H9 (cell line): ENCODE results near the gene NDUFC2. TPM values are rescaled to one million over a fixed set of nuclear protein-coding genes. Genes with fewer than 3 reads are reported as not detected.
A peak's percentile ranks its signal among the peaks of the same experiment; 100 is the strongest.

Experiments
- DNase-seq: peaks from one replicate; pipeline ENCODE4 v3.0.0-alpha.2; 2017
- H2AFZ ChIP-seq: one replicate; pipeline ENCODE4 v1.6.1; 2013; ENCODE audit warnings: mild to moderate bottlenecking, low read length, control low read depth, moderate library complexity
- H2AK5ac ChIP-seq: 2 replicates; pipeline ENCODE4 v1.6.1; 2013; ENCODE audit warnings: low read length, control low read depth, mixed read lengths; ENCODE audit not compliant: insufficient read length
- H2BK120ac ChIP-seq: one replicate; pipeline ENCODE4 v1.6.1; 2013; ENCODE audit warnings: low read depth, mild to moderate bottlenecking, low read length, control low read depth, inconsistent platforms; ENCODE audit not compliant: poor library complexity, severe bottlenecking
- H2BK12ac ChIP-seq: 2 replicates; pipeline ENCODE4 v1.6.1; 2013; ENCODE audit warnings: low read length, control low read depth, mixed read lengths, low read depth; ENCODE audit not compliant: insufficient read length
- H2BK15ac ChIP-seq: 2 replicates; pipeline ENCODE4 v1.6.1; 2013; ENCODE audit warnings: low read depth, low read length, control low read depth
- H2BK20ac ChIP-seq: one replicate; pipeline ENCODE4 v1.6.1; 2013; ENCODE audit warnings: low read depth, mild to moderate bottlenecking, low read length, control low read depth, inconsistent platforms; ENCODE audit not compliant: poor library complexity, severe bottlenecking
- H2BK5ac ChIP-seq: 2 replicates; pipeline ENCODE4 v1.6.1; 2013; ENCODE audit warnings: low read length, control low read depth, mixed read lengths; ENCODE audit not compliant: insufficient read length
- H3K14ac ChIP-seq: 2 replicates; pipeline ENCODE4 v1.6.1; 2013; ENCODE audit warnings: low read length, control low read depth; ENCODE audit not compliant: insufficient read depth
- H3K18ac ChIP-seq: 2 replicates; pipeline ENCODE4 v1.6.1; 2013; ENCODE audit warnings: low read depth, mild to moderate bottlenecking, mixed read lengths, low read length, control low read depth; ENCODE audit not compliant: insufficient read length
- H3K23ac ChIP-seq: 2 replicates; pipeline ENCODE4 v1.6.1; 2013; ENCODE audit warnings: low read length, control low read depth, mixed read lengths, low read depth; ENCODE audit not compliant: insufficient read length
- H3K23me2 ChIP-seq: 2 replicates; pipeline ENCODE4 v1.6.1; 2013; ENCODE audit warnings: low read depth, mild to moderate bottlenecking, mixed read lengths, low read length, control low read depth; ENCODE audit not compliant: insufficient read length, poor library complexity, severe bottlenecking
- H3K27ac ChIP-seq: 2 replicates; pipeline ENCODE4 v1.5.1; 2013; ENCODE audit warnings: low read length, control low read depth, mixed read lengths, low read depth; ENCODE audit not compliant: insufficient read length
- H3K27me3 ChIP-seq: 2 replicates; pipeline ENCODE4 v1.6.1; 2013; ENCODE audit warnings: low read length, control low read depth, inconsistent platforms; ENCODE audit not compliant: insufficient read depth
- H3K4ac ChIP-seq: 2 replicates; pipeline ENCODE4 v1.6.1; 2013; ENCODE audit warnings: low read depth, mild to moderate bottlenecking, control low read depth, inconsistent platforms, low read length, moderate library complexity
- H3K4me1 ChIP-seq: 2 replicates; pipeline ENCODE4 v1.6.1; 2013; ENCODE audit warnings: low read length, control low read depth, inconsistent platforms; ENCODE audit not compliant: insufficient read depth
- H3K4me2 ChIP-seq: 2 replicates; pipeline ENCODE4 v1.6.1; 2013; ENCODE audit warnings: low read length, control low read depth, mixed read lengths; ENCODE audit not compliant: insufficient read length, insufficient read depth
- H3K56ac ChIP-seq: 2 replicates; pipeline ENCODE4 v1.6.1; 2013; ENCODE audit warnings: low read depth, mild to moderate bottlenecking, mixed read lengths, low read length, control low read depth; ENCODE audit not compliant: insufficient read length
- H3K79me1 ChIP-seq: 2 replicates; pipeline ENCODE4 v1.6.1; 2013; ENCODE audit warnings: low read depth, mild to moderate bottlenecking, moderate library complexity, low read length, control low read depth, inconsistent platforms; ENCODE audit not compliant: insufficient read depth, poor library complexity, severe bottlenecking
- H3K79me2 ChIP-seq: 2 replicates; pipeline ENCODE4 v1.6.1; 2013; ENCODE audit warnings: low read length, control low read depth, inconsistent platforms; ENCODE audit not compliant: insufficient read depth
- H3K9ac ChIP-seq: 2 replicates; pipeline ENCODE4 v1.6.1; 2013; ENCODE audit warnings: low read length, control low read depth, mixed read lengths; ENCODE audit not compliant: insufficient read length; ENCODE audit errors: extremely low read depth
- H3K9me3 ChIP-seq: one replicate; pipeline ENCODE4 v1.6.1; 2013; ENCODE audit warnings: low read depth, low read length, inconsistent platforms; ENCODE audit not compliant: control insufficient read depth
- H3T11ph ChIP-seq: one replicate; pipeline ENCODE4 v1.6.1; 2013; ENCODE audit warnings: mild to moderate bottlenecking, low read length, control low read depth, inconsistent platforms
- H4K20me1 ChIP-seq: one replicate; pipeline ENCODE4 v1.6.1; 2013; ENCODE audit not compliant: control insufficient read depth, insufficient read length, insufficient read depth
- H4K5ac ChIP-seq: 2 replicates; pipeline ENCODE4 v1.6.1; 2013; ENCODE audit warnings: low read depth, mild to moderate bottlenecking, mixed read lengths, low read length, control low read depth; ENCODE audit not compliant: insufficient read length
- H4K8ac ChIP-seq: replicated peaks from 2 replicates; pipeline ENCODE4 v1.6.1; 2013; ENCODE audit warnings: low read length, control low read depth, mixed read lengths, low read depth; ENCODE audit not compliant: insufficient read length
- H4K91ac ChIP-seq: 2 replicates; pipeline ENCODE4 v1.6.1; 2013; ENCODE audit warnings: low read depth, mild to moderate bottlenecking, moderate library complexity, mixed read lengths, low read length, control low read depth; ENCODE audit not compliant: insufficient read length
- H3K27ac Mint-ChIP-seq, 3 experiments: 2 replicates in 2 of 3; 3 replicates in 1 of 3; pipeline ENCODE4 v1.8.0; 2020 to 2021; ENCODE audit warnings: mixed read lengths in 3 of 3, mild to moderate bottlenecking in 1 of 3, moderate library complexity in 1 of 3
- H3K27me3 Mint-ChIP-seq: 2 replicates; pipeline ENCODE4 v1.8.0; 2021; ENCODE audit warnings: low read depth, mild to moderate bottlenecking, moderate library complexity, mixed read lengths
- H3K36me3 Mint-ChIP-seq, 3 experiments: 2 replicates in 2 of 3; 3 replicates in 1 of 3; pipeline ENCODE4 v1.8.0; 2020 to 2021; ENCODE audit warnings: low read depth in 3 of 3, mixed read lengths in 3 of 3; ENCODE audit not compliant: insufficient read depth in 1 of 3
- H3K4me1 Mint-ChIP-seq, 2 experiments: 2 replicates each; pipeline ENCODE4 v1.8.0; 2020; ENCODE audit warnings: mixed read lengths in 2 of 2
- H3K4me3 Mint-ChIP-seq, 2 experiments: 2 replicates in 1 of 2; 3 replicates in 1 of 2; pipeline ENCODE4 v1.8.0; 2020 to 2021; ENCODE audit warnings: mild to moderate bottlenecking in 2 of 2, mixed read lengths in 2 of 2, moderate library complexity in 1 of 2
- H3K9me3 Mint-ChIP-seq, 2 experiments: 2 replicates in 1 of 2; 3 replicates in 1 of 2; pipeline ENCODE4 v1.8.0; 2020; ENCODE audit warnings: mild to moderate bottlenecking in 2 of 2, mixed read lengths in 2 of 2, moderate library complexity in 1 of 2
- CTCF ChIP-seq: fragments of 200-600 bp; sonication (generic); conservative IDR thresholded peaks from 3 replicates; pipeline ENCODE4 v1.8.0; 2021; ENCODE audit warnings: antibody characterized with exemption, mild to moderate bottlenecking
- WGBS: extraction: QIAGEN DNeasy Blood & Tissue Kit; methylation state at CpG from one replicate; pipeline ENCODE4 v1.1.7; 2013; ENCODE audit warnings: missing lambda C conversion rate, low lambda C conversion rate, mixed read lengths; ENCODE audit not compliant: insufficient read length; ENCODE audit errors: extremely low coverage; 5-methylcytosine and 5-hydroxymethylcytosine counted together
- total RNA-seq: library from RNA; stranded (reverse); gene quantifications from 2 replicates; pipeline ENCODE4 v1.2.1, GENCODE V29; 2021

Gene NDUFC2
- total RNA-seq, 1 experiment from 2014 or later, result 247 TPM

- H2AFZ ChIP-seq, result peak overlapping the region; percentile 45
- no peak overlapping the region for H2BK120ac ChIP-seq
- peaks cover 8% of the 10 kb centered on the region for H3K23me2 ChIP-seq
- H3K4me1 Mint-ChIP-seq, result peaks cover 11 to 16% of the 10 kb centered on the region in 2 experiments
- H3T11ph ChIP-seq, result no peak overlapping the region
- no peak overlapping the region; the same call in 1 of the 2 replicates for H3K14ac ChIP-seq
- no peaks in the 10 kb centered on the region for H4K20me1 ChIP-seq
- no peaks in the 10 kb centered on the region for H3K27me3 ChIP-seq
- H3K4me3 Mint-ChIP-seq, result peak overlapping the region; percentile 91 to 92
- H3K79me2 ChIP-seq, result peaks cover 14% of the 10 kb centered on the region; the same call in 1 of the 2 replicates
- H3K23ac ChIP-seq, result no peak overlapping the region
- H3K9me3 Mint-ChIP-seq, result no peaks in the 10 kb centered on the region; a peak in 1 of 5 replicates
- peak overlapping the region in 2 of 3 experiments; percentile 94 to 97; a peak in 5 of 7 replicates for H3K27ac Mint-ChIP-seq
- no peak overlapping the region for H3K18ac ChIP-seq
- no peak overlapping the region for H3K56ac ChIP-seq
- no peaks in the 10 kb centered on the region for H3K79me1 ChIP-seq
- H4K5ac ChIP-seq, result no peak overlapping the region
- H2BK12ac ChIP-seq, result no peak overlapping the region
- DNase-seq, result no peak
- no peaks in the 10 kb centered on the region for H3K9me3 ChIP-seq
- no peak overlapping the region for H4K8ac ChIP-seq
- TF ChIP-seq CTCF, result no peak
- no peaks in the 10 kb centered on the region for H3K4me1 ChIP-seq
- H2BK20ac ChIP-seq, result no peak overlapping the region
- peaks cover 10% of the 10 kb centered on the region for H3K27me3 Mint-ChIP-seq
- H2BK15ac ChIP-seq, result no peak overlapping the region
- peaks cover 0 to 8% (median 4%) of the 10 kb centered on the region in 3 experiments; a peak in 4 of 7 replicates for H3K36me3 Mint-ChIP-seq
- whole genome bisulfite sequencing, result no CpG with 5 or more reads among the region's 23 CpGs
- no peak overlapping the region for H2BK5ac ChIP-seq
- peak overlapping the region; percentile 32 for H3K9ac ChIP-seq
- H3K27ac ChIP-seq, result no peak overlapping the region
- H3K4ac ChIP-seq, result no peak overlapping the region
- no peak overlapping the region for H2AK5ac ChIP-seq
- H3K4me2 ChIP-seq, result peak overlapping the region; percentile 100
- H4K91ac ChIP-seq, result no peak overlapping the region
Measured at GRCh38 chr11:78080084-78080817, 589 bp upstream of the NDUFC2 start.
